Stimulated activated CD4-positive, alpha-beta T cell treated with anti-CD3 and anti-CD28 coated beads, TNF-alpha, amount 100 ng/mL, for 24 hours (primary cell): Measurements from ENCODE around the gene FOXO1.

Experiments
- DNase-seq, 3 experiments: peaks; one replicate each; pipeline ENCODE4 v3.0.0-alpha.2; 2020; ENCODE audit warnings: low read depth in 3 of 3

The FOXO1 gene

DNA sequence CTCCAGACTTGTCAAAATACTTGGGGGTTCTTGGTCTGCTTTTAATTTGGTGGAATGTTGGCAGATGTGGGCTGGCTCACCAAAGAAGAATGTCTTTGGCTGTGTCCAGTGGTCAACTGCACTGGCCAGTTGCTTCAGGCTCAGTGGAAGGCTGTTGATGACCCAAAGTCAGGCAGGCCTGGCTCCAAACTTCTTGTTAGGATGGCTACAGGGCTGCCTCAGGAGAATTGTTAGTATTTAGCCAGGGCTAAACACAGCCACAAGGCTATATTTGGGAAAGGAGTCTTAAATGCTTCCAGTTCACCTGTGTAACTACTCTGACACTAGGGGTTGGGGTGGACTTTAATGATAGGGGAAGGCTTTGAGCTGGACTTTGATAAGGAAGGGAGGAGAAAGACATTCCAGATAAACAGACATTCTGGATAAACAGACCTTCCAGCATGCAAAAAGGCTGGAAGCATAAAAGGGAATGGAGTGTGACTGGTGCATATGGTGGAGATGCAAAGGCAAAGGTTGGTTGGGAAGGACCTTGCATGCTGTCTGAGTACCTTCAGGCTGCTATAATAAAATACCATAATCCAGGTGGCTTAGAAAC is 116.8 kb downstream of the FOXO1 start:
- DNase-seq: no peak

DNA sequence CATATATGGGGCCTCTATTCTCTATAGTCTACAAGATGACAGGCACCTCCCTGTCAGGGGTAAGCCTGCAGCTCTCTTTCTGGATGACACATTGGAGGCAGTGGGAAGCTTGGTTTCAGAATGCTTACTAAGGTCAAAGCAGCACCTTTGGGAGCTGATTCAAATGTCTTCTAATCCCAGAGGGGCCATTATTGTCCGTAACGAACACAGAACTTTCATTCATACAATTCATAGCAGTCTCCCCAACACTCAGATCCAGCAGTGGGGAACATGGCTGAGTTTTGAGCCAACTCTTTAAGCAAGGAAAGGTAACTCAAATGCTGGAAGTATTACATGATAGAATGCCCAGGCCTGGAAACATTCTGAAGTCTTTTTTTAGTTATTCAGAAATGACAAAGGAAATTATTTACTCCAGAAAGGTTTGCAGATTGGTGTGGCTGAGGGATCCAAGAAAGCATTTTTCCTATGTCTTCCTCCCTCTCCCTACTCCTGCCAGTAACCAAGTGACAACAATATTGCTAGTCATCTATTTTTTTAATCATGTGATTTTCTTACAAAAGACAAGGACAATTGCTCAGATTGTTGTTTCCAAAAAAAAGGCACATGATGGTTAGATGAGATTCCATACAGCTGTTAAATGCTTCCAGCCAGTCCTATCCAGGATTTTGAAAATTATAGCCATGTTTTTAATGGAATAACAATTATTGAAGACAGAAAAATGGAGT is 118.7 kb downstream of the FOXO1 start:
- DNase-seq: no peak

DNA sequence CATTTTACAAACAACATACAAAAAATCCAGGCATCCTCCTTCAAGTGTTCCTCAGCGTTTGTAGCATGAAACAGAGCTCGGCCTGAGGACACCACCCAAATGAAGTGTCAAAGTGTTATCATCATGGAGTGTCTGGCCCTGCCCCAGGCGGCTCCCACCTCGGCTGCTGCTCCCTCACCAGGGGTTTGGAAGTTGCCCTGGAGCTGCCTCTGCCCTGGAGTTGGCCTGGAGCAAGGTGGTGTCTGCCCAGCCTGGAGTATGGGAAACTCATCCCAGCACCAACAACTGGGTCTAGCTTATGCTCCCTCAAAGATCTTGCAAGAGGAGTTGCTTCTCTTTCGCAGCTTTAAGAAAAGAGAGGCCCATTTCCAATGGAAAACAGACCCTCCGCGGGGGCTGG is 120.4 kb downstream of the FOXO1 start:
- DNase-seq: no peak

DNA sequence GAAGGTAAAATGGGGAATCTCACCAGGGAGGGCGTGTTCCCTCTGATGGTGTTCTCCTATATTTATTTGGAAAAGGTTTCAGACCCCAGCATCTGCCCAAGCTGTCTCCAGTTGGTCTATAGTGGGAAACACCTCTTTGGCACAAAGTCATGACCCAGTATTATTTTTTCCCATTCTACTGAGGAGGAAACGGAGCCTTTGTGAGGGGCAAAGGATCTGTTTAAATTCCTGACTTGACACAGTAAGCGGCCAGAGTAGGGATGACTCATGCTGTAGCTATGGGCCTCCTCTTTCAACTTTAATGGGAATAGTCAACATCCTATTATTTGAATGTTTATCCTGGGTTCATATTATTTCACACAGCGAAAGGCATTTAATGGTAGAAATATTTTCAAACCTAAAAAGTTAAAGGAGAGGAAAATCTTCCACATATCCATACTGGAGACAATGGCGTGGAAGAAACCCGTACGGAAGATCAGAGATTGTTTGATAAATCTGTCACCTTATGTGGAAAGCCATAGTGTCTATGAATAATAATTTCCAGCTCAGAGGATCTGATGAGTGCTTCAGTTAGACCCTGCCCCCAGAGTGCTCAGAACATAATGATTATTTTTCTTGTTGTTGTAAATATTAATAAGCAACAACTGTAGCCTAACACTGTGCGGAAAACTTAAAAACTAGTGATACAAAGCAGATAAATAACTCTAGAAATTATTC is 126.0 kb downstream of the FOXO1 start:
- no peak for DNase-seq

DNA sequence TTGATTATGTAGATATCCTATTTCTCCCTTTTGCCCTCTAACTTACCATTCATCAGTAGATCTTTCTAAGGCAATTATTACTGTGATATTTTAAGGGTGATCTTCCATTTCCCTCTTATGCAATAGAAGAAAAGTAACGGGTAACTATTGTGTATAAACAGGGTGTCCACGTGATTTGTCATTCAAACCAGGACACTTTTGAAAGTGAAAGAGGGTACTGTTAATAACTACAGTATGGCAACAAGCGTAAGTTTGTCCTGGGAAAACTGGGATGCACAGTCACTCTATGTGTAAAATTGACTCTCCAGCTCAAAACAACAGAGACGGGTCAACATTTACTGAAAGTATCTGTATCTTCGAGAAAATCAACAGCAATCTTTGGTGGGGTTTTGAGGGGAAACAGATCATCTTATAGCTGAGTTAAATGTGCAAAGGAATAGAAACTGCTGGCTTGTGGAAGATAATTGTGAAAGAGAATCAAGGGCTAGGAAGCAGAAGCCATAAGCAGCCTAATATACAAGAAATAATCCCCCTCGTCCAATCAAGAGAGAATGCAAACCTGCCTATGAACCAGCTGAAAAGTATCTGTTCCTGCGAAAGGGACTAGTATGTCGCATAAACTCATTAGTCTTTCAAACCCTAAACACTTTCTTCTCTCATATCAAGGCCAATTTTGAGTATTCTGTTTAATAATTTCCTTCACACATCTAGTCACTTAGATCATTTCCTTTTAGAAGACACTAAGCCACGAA is 126.7 kb downstream of the FOXO1 start:
- DNase-seq: no peak

DNA sequence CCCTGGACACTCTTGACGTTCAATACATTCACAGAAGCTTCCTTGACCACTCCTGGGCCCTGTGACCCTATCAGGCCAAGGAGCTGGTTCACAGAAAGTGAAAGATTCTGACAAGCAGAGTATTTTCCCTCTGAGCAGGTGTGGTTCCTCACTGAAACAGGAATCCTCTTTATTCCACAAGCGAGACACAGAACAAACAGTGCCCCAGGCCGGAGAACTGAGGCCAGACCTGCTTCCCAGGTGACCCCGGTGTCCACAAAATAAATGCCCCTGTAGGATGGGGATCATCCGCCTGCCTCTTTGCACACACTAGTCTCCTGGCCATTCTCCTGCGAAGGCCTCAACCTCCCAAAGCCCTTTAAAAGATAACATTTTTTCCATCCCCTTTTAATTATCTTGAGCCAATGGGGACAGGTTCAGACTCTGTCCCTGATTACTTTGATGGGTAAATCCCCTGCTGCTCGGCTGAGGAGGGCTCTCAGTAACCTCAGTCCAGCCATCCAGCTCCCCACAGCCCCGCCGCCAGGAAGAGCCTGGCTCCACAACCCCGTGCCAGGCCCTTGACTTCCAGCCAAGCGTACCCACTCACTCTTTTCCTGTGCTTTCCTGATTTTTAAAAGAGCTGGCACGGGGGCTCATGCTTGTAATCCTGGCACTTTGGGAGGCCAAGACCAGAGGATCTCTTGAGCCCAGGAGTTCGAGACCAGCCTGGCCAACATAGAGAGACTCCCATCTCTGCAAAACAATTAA is 129.1 kb downstream of the FOXO1 start:
- DNase-seq: no peak

DNA sequence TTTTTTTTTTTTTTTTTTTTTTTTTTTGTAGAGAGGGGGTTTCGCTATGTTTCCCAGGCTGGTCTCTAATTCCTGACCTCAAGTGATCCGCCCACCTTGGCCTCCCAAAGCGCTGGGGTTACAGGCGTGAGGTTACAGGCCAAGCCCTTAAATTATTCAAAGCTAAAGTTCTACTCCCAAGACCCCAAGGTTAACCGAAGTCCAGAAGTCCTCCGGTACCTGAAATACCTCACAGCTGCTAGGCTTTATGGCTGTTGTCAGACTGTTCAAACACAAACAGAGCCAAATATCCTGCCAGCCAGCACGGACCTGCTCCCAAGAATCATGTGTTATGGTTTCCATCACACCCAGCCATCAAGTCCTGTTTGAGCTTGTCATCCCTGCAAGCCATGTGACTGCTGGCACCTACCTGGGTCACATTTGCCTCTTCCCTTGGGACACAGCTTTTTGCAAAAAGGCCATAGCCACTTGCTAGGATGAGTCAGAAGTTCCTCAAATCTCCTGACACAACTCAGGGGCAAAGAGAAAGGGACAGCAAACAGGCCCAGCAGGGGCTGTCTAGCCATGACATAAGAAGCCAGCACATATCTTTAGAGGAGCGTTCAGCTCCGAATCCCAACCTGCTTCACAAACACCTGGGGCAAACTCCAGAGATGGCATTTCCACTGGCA is 129.9 kb downstream of the FOXO1 start:
- no peak for DNase-seq

DNA sequence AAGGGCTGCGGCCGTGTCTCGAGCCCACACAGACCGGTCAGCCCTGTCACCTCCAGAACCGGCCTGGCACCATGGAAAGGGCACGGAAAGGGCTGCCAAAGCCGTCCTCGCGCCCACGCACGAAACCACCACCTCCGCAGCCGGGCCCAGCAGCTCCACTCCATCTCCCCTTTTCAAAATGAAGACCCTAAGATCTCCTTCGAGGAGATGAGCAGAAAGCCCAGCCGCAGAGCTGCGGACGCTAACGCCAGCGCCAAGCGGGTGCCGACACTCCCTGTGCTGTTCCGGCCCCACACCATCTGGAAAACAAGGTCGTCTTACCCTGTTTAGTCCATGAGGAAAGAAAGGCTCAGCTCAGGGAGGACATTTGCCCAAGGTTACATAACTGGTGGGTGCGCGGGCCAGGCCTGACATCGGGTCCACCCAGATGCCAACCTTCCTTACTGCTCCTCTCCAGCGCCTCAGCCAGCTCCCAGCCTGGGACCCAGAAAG is 131.1 kb downstream of the FOXO1 start:
- no peak for DNase-seq

DNA sequence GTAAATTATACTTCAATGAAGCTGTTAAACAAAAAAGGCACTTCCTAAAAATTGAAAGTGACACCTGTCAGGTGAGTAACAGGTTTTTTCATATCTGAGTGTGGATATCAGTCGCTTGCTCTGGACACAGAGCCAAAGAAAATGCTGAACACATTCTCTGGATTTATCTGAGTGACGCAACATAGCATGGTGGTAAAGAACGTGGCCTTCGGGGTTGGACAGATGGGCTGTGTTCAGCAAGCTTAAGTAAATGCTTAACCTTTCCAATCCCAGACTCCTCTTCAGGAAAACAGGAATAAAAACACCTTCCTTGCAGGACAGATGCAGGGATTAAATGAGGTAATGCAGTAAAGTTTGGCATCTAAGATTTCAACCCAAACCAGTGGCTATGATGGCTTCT is 132.0 kb downstream of the FOXO1 start:
- DNase-seq: no peak

DNA sequence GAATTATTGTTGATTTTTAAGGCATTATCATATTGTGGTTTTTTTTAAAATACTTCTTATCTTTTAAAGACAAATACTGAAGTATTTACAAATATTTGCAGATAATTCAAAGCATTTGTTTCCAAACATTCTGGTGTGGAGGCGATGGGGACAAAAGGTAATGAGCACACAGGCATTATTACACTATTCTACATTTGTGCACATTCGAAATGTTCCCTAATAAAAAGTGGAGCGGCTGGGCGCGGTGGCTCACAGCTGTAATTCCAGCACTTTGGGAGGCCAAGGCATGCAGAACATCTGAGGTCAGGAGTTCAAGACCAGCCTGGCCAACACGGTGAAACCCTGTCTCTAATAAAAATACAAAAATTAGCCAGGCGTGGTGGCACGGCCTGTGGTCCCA is 133.4 kb downstream of the FOXO1 start:
- DNase-seq: no peak

DNA sequence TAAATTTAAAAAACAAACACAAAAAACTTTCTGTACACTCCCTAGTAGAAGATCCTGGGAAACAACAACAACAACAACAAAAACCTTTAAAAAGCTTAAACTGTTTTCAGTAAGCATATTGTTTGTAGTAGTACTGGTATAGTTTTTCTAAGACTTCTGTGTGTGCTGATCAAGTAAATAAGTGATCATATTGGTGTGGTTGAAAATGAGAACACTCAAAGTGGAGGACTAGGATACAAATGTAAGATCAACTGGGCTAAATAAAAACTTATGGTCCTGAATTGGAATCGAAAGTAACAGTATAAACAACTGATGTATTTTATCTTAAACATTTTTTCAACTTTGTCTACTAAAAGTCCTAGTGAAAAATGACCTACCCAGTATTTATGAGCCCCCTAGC is 135.5 kb downstream of the FOXO1 start:
- DNase-seq: no peak

DNA sequence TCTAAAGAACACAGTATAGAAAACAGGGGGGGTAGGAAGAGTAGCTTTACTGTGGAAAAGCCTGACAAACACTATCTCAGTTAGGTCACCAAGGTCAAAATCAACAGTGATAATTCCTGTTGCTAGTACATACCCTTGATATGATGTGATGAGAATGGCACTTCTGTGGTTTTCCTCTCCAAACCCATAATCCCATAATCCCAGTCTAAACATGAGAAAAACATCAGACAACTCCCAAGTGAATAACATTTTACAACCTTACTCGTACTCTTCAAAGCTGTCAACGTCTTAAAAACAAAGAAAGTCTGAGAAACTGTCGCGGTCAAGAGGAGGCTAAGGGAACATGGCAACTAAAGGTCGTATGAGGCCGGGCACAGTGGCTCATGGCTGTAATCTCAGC is 137.6 kb downstream of the FOXO1 start:
- no peak for DNase-seq

DNA sequence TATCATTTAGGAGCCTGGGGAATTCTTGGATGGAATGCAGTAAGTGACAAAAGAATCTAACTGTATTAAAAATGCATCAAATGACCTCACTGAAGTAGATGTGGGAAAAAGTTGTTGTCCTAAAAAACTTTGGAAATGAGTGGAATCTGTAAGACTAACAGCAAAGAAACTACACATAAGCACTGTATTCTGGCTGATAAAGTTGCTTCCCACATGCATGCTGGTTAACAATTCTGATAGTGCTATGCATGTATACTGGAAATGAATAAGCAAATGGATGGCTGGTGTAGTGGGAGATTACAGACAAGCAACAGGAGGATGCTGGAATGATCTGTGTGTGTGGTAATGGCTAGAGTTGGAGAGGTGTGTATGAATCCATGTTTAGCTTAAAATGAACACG is 138.5 kb downstream of the FOXO1 start:
- DNase-seq: no peak

DNA sequence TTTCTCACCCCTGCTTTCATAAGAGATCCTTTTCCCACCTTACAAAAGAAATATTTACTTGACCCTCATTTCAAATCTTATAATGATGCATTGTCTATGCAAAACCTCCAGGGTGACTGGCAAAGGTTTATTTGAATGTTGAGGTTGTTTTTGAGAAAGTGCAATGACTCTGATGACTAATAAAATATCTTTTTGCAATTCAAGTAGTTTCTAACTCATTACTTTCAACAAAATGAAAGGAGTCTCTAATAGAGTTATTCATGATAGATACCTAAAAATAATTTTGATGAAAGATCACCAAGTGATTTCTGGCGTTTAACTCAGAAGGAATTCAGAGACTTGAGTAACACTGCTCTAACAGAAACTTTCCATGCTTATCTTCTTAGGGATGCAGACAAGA is 144.2 kb downstream of the FOXO1 start:
- no peak for DNase-seq

DNA sequence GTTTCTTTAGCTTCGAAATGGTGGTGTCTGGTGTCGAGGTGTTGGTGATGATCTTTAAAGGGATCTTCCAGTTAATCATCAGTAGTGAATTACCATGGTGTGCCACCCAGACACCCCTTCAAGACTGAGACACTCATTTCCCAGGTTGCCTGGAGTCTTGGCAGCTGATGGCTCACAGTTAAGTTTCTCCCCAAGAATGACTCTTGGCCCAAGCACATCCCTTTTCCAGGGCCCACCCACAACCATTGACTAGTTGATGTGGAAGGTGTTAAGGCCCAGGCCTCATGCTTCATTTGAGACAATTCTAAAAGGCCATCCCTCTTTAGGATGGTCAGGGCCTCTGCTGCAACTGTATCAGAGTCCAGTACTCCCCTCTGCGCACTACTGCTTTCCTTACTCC is 145.5 kb downstream of the FOXO1 start:
- no peak for DNase-seq

DNA sequence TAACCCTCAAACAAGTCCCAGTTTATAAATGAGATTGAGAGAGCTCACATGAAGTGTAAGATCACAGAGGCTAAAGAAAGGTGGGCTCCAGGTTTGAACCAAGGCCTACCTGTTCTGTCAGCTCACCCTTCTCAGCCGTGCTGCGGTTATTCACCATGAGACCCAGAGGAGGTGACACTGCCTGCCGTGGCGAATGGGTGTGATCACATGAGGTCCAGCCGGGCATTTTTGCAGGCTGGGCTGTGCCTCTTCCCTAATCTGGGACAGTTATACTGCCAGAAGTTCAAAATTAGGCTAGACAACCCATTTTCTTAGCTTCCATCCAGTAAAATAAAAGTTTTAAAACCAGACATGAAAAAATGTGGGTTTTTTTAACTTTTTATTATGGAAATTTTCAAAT is 146.8 kb downstream of the FOXO1 start:
- DNase-seq: no peak

DNA sequence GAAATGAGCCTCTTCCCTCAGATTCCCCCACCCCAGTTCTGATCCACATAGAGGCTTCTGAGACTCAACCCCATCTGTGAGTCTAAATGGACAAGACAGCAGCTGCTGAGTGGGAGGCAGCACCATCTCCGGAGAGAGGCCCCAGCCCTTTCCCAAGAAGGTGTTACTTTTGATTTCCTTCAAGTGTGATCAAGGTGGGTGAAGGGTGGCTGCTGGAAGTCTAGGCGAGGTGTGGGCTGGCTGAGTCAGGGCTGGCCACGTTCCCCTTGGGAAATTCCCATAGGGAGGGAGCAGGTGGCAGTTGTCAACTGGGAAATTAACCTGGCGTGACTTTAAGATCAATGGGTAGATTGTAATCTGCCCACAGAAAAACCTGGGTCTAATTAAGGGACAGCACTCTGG is 148.0 kb downstream of the FOXO1 start:
- DNase-seq: peak; percentile 67 to 76 (median 75)

DNA sequence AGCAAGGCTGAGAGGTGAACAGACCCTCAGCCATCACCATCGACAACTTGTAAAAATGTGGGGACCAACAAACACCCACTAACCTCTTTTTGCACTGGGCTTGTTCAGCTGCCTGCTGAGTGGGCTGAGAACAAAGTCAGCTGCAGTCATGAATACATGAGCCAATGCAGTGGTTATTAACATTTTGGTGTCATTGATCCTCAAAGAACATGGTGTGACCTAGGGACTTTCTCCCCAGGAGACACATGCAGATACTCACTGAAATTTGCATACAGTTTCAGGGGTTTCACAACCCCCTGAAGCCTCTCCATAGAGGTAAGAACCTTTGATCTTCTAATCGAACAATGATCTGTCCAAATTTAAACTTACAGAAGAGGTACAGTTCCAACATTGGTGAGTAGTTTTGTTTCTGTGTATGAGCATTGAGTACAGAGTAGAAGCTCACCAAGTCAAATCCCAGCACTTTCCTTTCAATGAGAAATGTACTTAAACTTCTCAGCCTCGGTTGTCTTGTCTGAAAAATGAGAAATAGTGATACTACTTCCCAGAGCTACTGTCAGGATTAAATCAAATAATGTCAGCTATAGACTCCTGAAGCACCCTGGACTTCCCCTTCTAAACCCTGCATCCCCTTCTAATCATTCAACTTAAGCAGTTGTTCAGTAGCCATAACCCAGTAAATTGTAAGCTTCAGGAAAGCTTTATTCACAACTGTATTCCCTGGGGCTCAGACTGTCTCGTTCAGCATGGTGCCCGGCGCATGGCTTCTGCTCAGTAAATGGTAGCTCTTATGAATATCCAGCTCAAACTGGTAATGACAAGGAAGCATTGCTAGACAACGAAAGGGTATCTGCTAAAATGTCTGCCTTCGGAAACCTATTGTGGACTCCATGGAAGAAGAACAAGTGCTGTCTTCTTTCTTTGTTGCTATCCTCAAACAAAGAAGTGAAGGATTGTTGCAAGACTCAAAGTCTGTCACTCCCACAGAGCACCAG is 148.7 kb downstream of the FOXO1 start:
- peak in 2 of 3 experiments; percentile 21 to 30 for DNase-seq

DNA sequence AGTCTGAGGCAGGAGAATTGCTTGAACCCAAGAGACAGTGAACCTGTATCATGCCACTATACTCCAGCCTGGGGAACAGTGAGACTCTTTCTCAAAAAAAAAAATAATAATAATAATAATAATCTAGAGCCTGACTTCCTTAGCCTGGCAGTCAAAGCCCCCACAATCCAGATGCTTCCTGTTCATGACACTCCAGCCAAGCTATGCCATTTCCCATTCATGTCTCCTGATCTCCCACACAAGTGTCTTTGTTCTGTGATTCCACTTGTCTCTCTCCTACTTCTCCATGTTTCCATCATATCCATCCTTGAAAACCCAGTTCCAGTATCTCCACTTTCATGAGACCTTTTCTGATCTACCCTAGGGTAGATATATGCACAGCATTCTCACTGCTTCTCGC is 150.7 kb downstream of the FOXO1 start:
- no peak for DNase-seq

DNA sequence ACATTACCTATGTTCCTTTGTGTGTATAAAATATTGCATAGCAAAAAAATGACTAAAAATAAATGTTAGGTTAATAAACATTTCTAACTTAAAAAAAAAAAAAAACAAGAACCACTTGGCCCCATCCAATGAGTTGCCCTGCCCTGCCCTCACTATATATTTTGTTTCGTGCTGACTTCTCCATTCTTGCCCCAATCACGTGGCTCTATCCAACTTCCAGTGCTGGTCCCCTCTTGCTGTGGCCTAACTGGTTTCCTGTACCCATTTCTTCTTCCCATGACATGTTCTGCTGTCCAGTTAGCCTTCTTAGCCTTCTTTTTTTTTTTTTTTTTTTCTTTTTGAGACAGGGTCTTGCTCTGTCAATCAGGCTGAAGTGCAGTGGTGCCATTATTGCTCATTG is 151.6 kb downstream of the FOXO1 start:
- no peak for DNase-seq
